Activated CD8-positive, alpha-beta T cell treated with anti-CD3 and anti-CD28 coated beads for 36 hours (primary cell): Measurements from ENCODE around the gene CDC42EP1. TPM values are rescaled to one million over a fixed set of nuclear protein-coding genes. Genes with fewer than 3 reads are reported as not detected.

ENCODE experiments used
- ATAC-seq: fragments of 200-7000 bp; cut with Tn5 transposase; one replicate; pipeline ENCODE4 v1.10.0; 2021; ENCODE audit warnings: mild to moderate bottlenecking, moderate library complexity
- CTCF ChIA-PET: fragments of 350-600 bp; sonication (Branson Sonifier 250); formaldehyde crosslinking; loops from one replicate; lab custom pipeline; 2021; ENCODE audit warnings: antibody characterized with exemption; lab: Charles Lee
- POLR2A ChIA-PET: fragments of 350-600 bp; sonication (Branson Sonifier 250); formaldehyde crosslinking; loops from one replicate; lab custom pipeline; 2021; ENCODE audit warnings: antibody characterized with exemption; lab: Charles Lee
- DNase-seq: peaks from one replicate; pipeline ENCODE4 v3.0.0-alpha.2; 2020
- H3K27ac Mint-ChIP-seq: one replicate; pipeline ENCODE4 v1.8.0; 2021; ENCODE audit warnings: mild to moderate bottlenecking, mixed read lengths
- H3K27me3 Mint-ChIP-seq: one replicate; pipeline ENCODE4 v1.8.0; 2021; ENCODE audit warnings: mixed read lengths
- H3K36me3 Mint-ChIP-seq: one replicate; pipeline ENCODE4 v1.8.0; 2021; ENCODE audit warnings: low read depth, mixed read lengths
- H3K4me1 Mint-ChIP-seq: one replicate; pipeline ENCODE4 v1.8.0; 2021; ENCODE audit warnings: low read depth, mixed read lengths
- H3K4me3 Mint-ChIP-seq: one replicate; pipeline ENCODE4 v1.8.0; 2021; ENCODE audit warnings: mild to moderate bottlenecking, moderate library complexity, mixed read lengths
- H3K9me3 Mint-ChIP-seq: one replicate; pipeline ENCODE4 v1.8.0; 2021; ENCODE audit warnings: mixed read lengths
- CTCF ChIP-seq: fragments of 200-600 bp; IDR thresholded peaks from one replicate; pipeline ENCODE4 v1.8.0; 2022; ENCODE audit warnings: antibody characterized with exemption, mild to moderate bottlenecking
- intact Hi-C: fragments of 100-400 bp; cut with micrococcal nuclease; formaldehyde crosslinking; loops from one replicate; pipeline ENCODE4 v1.10.0; 2022
- total RNA-seq, 2 experiments: library from RNA; stranded (reverse); gene quantifications; one replicate each; pipeline ENCODE4 v1.2.3, GENCODE V29; 2021

CDC42EP1 gene
- total RNA-seq, 2 experiments from 2014 or later = 0.59 to 0.72 TPM

- peaks cover 38% of the 10 kb centered on the region for H3K4me1 Mint-ChIP-seq
- DNase-seq = no peak
- ChIA-PET CTCF (interaction anchor here (1.2 to 15.7 kb wide), 8 partner anchors 9 to 303 kb away, joined by 3 to 501 read pairs (median 4); partner anchors contain the start of genes GGA1 and MFNG), POLR2A (no interaction called here)
- no peaks in the 10 kb centered on the region for H3K9me3 Mint-ChIP-seq
- H3K27ac Mint-ChIP-seq = no peak overlapping the region
- intact Hi-C loops = loop anchor here (10.0 kb wide), 1 partner anchor 249 kb away; no protein-coding TSS in a partner anchor
- no peak overlapping the region for H3K4me3 Mint-ChIP-seq
- TF ChIP-seq CTCF = no peak
- H3K27me3 Mint-ChIP-seq = peaks cover 38% of the 10 kb centered on the region
- ATAC-seq = no peak
- no peaks in the 10 kb centered on the region for H3K36me3 Mint-ChIP-seq
Observed at GRCh38 chr22:37563153-37564081, 3.1 kb downstream of the CDC42EP1 start.

GRCh38 chr22:37564111-37564711 is 3.9 kb downstream of the CDC42EP1 start:
- POLR2A ChIA-PET = no interaction called here
- Mint-ChIP-seq H3K9me3 (no peaks in the 10 kb centered on the region), H3K4me3 (no peak overlapping the region), H3K4me1 (peaks cover 38% of the 10 kb centered on the region), H3K36me3 (no peaks in the 10 kb centered on the region), H3K27ac (no peak overlapping the region), H3K27me3 (peaks cover 35% of the 10 kb centered on the region)
- no peak for TF ChIP-seq CTCF
- no peak for ATAC-seq
- DNase-seq = no peak
- CTCF ChIA-PET = interaction anchor here (1.2 to 15.7 kb wide), 9 partner anchors 9 to 304 kb away, joined by 3 to 501 read pairs (median 5); partner anchors contain the start of genes GGA1 and MFNG
- intact Hi-C loops = loop anchor here (10.0 kb wide), 1 partner anchor 249 kb away; no protein-coding TSS in a partner anchor

GRCh38 chr22:37565830-37566229 is 5.5 kb downstream of the CDC42EP1 start:
- TF ChIP-seq CTCF = no peak
- H3K36me3 Mint-ChIP-seq = no peaks in the 10 kb centered on the region
- POLR2A ChIA-PET = interaction anchor here (1.0 to 2.0 kb wide), 5 partner anchors 7 to 81 kb away, joined by 3 to 12 read pairs (median 5); no protein-coding TSS in a partner anchor
- ATAC-seq = no peak
- peaks cover 28% of the 10 kb centered on the region for H3K27me3 Mint-ChIP-seq
- peak overlapping the region; percentile 25 for H3K27ac Mint-ChIP-seq
- intact Hi-C loops = loop anchor here (1.0 to 10.0 kb wide), 2 partner anchors 27 to 251 kb away; no protein-coding TSS in a partner anchor
- no peaks in the 10 kb centered on the region for H3K9me3 Mint-ChIP-seq
- CTCF ChIA-PET = interaction anchor here (1.0 to 15.7 kb wide), 18 partner anchors 9 to 298 kb away, joined by 4 to 501 read pairs (median 20); partner anchors contain the start of genes GGA1, LGALS2 and MFNG
- peak; percentile 21 for DNase-seq
- H3K4me1 Mint-ChIP-seq = peaks cover 38% of the 10 kb centered on the region
- peak overlapping the region; percentile 6 for H3K4me3 Mint-ChIP-seq

GRCh38 chr22:37566329-37566837 is 6.1 kb downstream of the CDC42EP1 start:
- H3K36me3 Mint-ChIP-seq = no peaks in the 10 kb centered on the region
- peak overlapping the region; percentile 49 for H3K4me3 Mint-ChIP-seq
- ChIA-PET CTCF (interaction anchor here (0.7 to 15.7 kb wide), 25 partner anchors 9 to 335 kb away, joined by 3 to 501 read pairs (median 7); partner anchors contain the start of genes GGA1, LGALS2 and MFNG), POLR2A (interaction anchor here (0.7 to 2.0 kb wide), 8 partner anchors 8 to 81 kb away, joined by 3 to 12 read pairs (median 4); no protein-coding TSS in a partner anchor)
- H3K9me3 Mint-ChIP-seq = no peaks in the 10 kb centered on the region
- ATAC-seq = peak; percentile 43
- peaks cover 24% of the 10 kb centered on the region for H3K27me3 Mint-ChIP-seq
- peak; percentile 74 for DNase-seq
- TF ChIP-seq CTCF = no peak
- peak overlapping the region; percentile 85 for H3K27ac Mint-ChIP-seq
- intact Hi-C loops = loop anchor here (1.0 to 10.0 kb wide), 2 partner anchors 27 to 252 kb away; no protein-coding TSS in a partner anchor
- H3K4me1 Mint-ChIP-seq = peaks cover 33% of the 10 kb centered on the region
